ENCODE measurements around the gene UST.

UST gene

GRCh38 chr6:148746363-148747144 is at the start of gene UST:
Gene UST, plus strand, starts transcription at chr6:148747030. Its CDS starts 401 bp downstream, at chr6:148747431.
- peak within 1 kb of the TSS; percentile 54 for H3K27ac Mint-ChIP-seq

GRCh38 chr6:148697895-148698440 is 48.9 kb upstream of the UST start:
- peaks cover 6% of the 10 kb centered on the region for H3K27me3 Mint-ChIP-seq
- no peaks in the 10 kb centered on the region for H3K36me3 Mint-ChIP-seq
- H3K4me1 Mint-ChIP-seq (ENCODE audit: low read depth) = peaks cover 7% of the 10 kb centered on the region
- no peak overlapping the region for H3K27ac Mint-ChIP-seq
- H3K4me3 Mint-ChIP-seq = no peak overlapping the region
- H3K9me3 Mint-ChIP-seq (ENCODE audit: low read depth) = peaks cover 4% of the 10 kb centered on the region

More at GRCh38 chr6:148746363-148747144, at the start of gene UST:
- Mint-ChIP-seq H3K4me3 (peak within 1 kb of the TSS; percentile 94), H3K9me3 (ENCODE audit: low read depth) (no peaks in the 10 kb centered on the region), H3K36me3 (no peaks in the 10 kb centered on the region), H3K27me3 (peaks cover 22% of the 10 kb centered on the region), H3K4me1 (ENCODE audit: low read depth) (peaks cover 16% of the 10 kb centered on the region)

GRCh38 chr6:148698671-148699180 is 48.1 kb upstream of the UST start:
- Mint-ChIP-seq H3K27me3 (peaks cover 6% of the 10 kb centered on the region), H3K4me1 (ENCODE audit: low read depth) (peaks cover 7% of the 10 kb centered on the region), H3K9me3 (ENCODE audit: low read depth) (peaks cover 10% of the 10 kb centered on the region), H3K4me3 (no peak overlapping the region), H3K27ac (no peak overlapping the region), H3K36me3 (no peaks in the 10 kb centered on the region)

- no peak overlapping the region for H3K4me3 Mint-ChIP-seq
- H3K36me3 Mint-ChIP-seq = no peaks in the 10 kb centered on the region
- no peak overlapping the region for H3K27ac Mint-ChIP-seq
These were observed 46.6 kb upstream of the UST start for GRCh38 chr6:148700047-148700715.

GRCh38 chr6:148700741-148701311 is 46.0 kb upstream of the UST start:
- Mint-ChIP-seq H3K9me3 (ENCODE audit: low read depth) (peaks cover 10% of the 10 kb centered on the region), H3K27me3 (peaks cover 8% of the 10 kb centered on the region), H3K4me1 (ENCODE audit: low read depth) (peaks cover 7% of the 10 kb centered on the region), H3K27ac (peak overlapping the region; percentile 54), H3K4me3 (peak overlapping the region; percentile 70), H3K36me3 (no peaks in the 10 kb centered on the region)

More at GRCh38 chr6:148700047-148700715, 46.6 kb upstream of the UST start:
- Mint-ChIP-seq H3K9me3 (ENCODE audit: low read depth) (peaks cover 10% of the 10 kb centered on the region), H3K4me1 (ENCODE audit: low read depth) (peaks cover 7% of the 10 kb centered on the region), H3K27me3 (peaks cover 7% of the 10 kb centered on the region)

- no peaks in the 10 kb centered on the region for H3K36me3 Mint-ChIP-seq
- H3K27me3 Mint-ChIP-seq = peaks cover 8% of the 10 kb centered on the region
- no peak overlapping the region for H3K27ac Mint-ChIP-seq
- H3K4me3 Mint-ChIP-seq = peak overlapping the region; percentile 70
- H3K9me3 Mint-ChIP-seq (ENCODE audit: low read depth) = peaks cover 10% of the 10 kb centered on the region
- peaks cover 7% of the 10 kb centered on the region for H3K4me1 Mint-ChIP-seq (ENCODE audit: low read depth)
These were observed 45.5 kb upstream of the UST start for GRCh38 chr6:148701375-148701774.

- Mint-ChIP-seq H3K4me1 (ENCODE audit: low read depth) (peaks cover 7% of the 10 kb centered on the region), H3K27me3 (peaks cover 5% of the 10 kb centered on the region), H3K4me3 (no peak overlapping the region), H3K9me3 (ENCODE audit: low read depth) (peaks cover 10% of the 10 kb centered on the region), H3K36me3 (no peaks in the 10 kb centered on the region), H3K27ac (no peak overlapping the region)
These were observed 42.9 kb upstream of the UST start for GRCh38 chr6:148703900-148704299.

GRCh38 chr6:148704400-148705246 is 42.2 kb upstream of the UST start:
- peaks cover 7% of the 10 kb centered on the region for H3K4me1 Mint-ChIP-seq (ENCODE audit: low read depth)
- no peaks in the 10 kb centered on the region for H3K36me3 Mint-ChIP-seq
- H3K4me3 Mint-ChIP-seq = no peak overlapping the region
- no peak overlapping the region for H3K27ac Mint-ChIP-seq
- H3K27me3 Mint-ChIP-seq = peaks cover 5% of the 10 kb centered on the region
- peaks cover 10% of the 10 kb centered on the region for H3K9me3 Mint-ChIP-seq (ENCODE audit: low read depth)

- Mint-ChIP-seq H3K9me3 (ENCODE audit: low read depth) (peaks cover 6% of the 10 kb centered on the region), H3K4me3 (no peak overlapping the region), H3K4me1 (ENCODE audit: low read depth) (no peaks in the 10 kb centered on the region), H3K27me3 (peaks cover 2% of the 10 kb centered on the region), H3K36me3 (no peaks in the 10 kb centered on the region), H3K27ac (no peak overlapping the region)
These were observed 38.1 kb upstream of the UST start for GRCh38 chr6:148708707-148709106.

GRCh38 chr6:148709577-148709976 is 37.3 kb upstream of the UST start:
- H3K4me1 Mint-ChIP-seq (ENCODE audit: low read depth) = no peaks in the 10 kb centered on the region
- H3K4me3 Mint-ChIP-seq = no peak overlapping the region
- H3K27me3 Mint-ChIP-seq = peaks cover 4% of the 10 kb centered on the region
- H3K9me3 Mint-ChIP-seq (ENCODE audit: low read depth) = peaks cover 8% of the 10 kb centered on the region
- H3K27ac Mint-ChIP-seq = no peak overlapping the region
- no peaks in the 10 kb centered on the region for H3K36me3 Mint-ChIP-seq

GRCh38 chr6:148711833-148712654 is 34.8 kb upstream of the UST start:
- H3K4me1 Mint-ChIP-seq (ENCODE audit: low read depth) = no peaks in the 10 kb centered on the region
- H3K27me3 Mint-ChIP-seq = peaks cover 2% of the 10 kb centered on the region
- no peak overlapping the region for H3K27ac Mint-ChIP-seq
- H3K4me3 Mint-ChIP-seq = no peak overlapping the region
- H3K36me3 Mint-ChIP-seq = no peaks in the 10 kb centered on the region
- H3K9me3 Mint-ChIP-seq (ENCODE audit: low read depth) = peaks cover 8% of the 10 kb centered on the region

- Mint-ChIP-seq H3K4me1 (ENCODE audit: low read depth) (no peaks in the 10 kb centered on the region), H3K27ac (no peak overlapping the region), H3K36me3 (no peaks in the 10 kb centered on the region), H3K4me3 (no peak overlapping the region), H3K9me3 (ENCODE audit: low read depth) (peaks cover 8% of the 10 kb centered on the region), H3K27me3 (peaks cover 2% of the 10 kb centered on the region)
These were observed 33.6 kb upstream of the UST start for GRCh38 chr6:148713033-148713738.

- no peaks in the 10 kb centered on the region for H3K36me3 Mint-ChIP-seq
- H3K27ac Mint-ChIP-seq = no peak overlapping the region
These were observed 32.9 kb upstream of the UST start for GRCh38 chr6:148713921-148714320.

More at GRCh38 chr6:148713921-148714320, 32.9 kb upstream of the UST start:
- H3K4me3 Mint-ChIP-seq = no peak overlapping the region
- peaks cover 8% of the 10 kb centered on the region for H3K9me3 Mint-ChIP-seq (ENCODE audit: low read depth)
- H3K27me3 Mint-ChIP-seq = peaks cover 2% of the 10 kb centered on the region
- no peaks in the 10 kb centered on the region for H3K4me1 Mint-ChIP-seq (ENCODE audit: low read depth)
